ENCODE data around the gene KLHL29. TPM values are rescaled to one million over a fixed set of nuclear protein-coding genes. Genes with fewer than 3 reads are reported as not detected.
A peak's percentile ranks its signal among the peaks of the same experiment; 100 is the strongest.

KLHL29 gene
- total and polyA plus RNA-seq, 2 experiments from 2014 or later: 1.5 to 6.5 TPM

GRCh38 chr2:23523373-23524260 lies 138.6 kb downstream of the KLHL29 start:
- Mint-ChIP-seq H3K27me3 (ENCODE audit: insufficient read depth, low read depth, poor library complexity) (peaks cover 19% of the 10 kb centered on the region), H3K9me3 (no peaks in the 10 kb centered on the region), H3K4me1 (peaks cover 48% of the 10 kb centered on the region), H3K4me3 (no peak overlapping the region), H3K27ac (peak overlapping the region; percentile 56; the same call in 1 of the 2 replicates), H3K36me3 (ENCODE audit: low read depth) (no peaks in the 10 kb centered on the region)
- no peak overlapping the region for H3K27ac ChIP-seq (ENCODE audit: low read depth)
- H4K20me1 ChIP-seq (replicated peaks; ENCODE audit: insufficient read depth): no peaks in the 10 kb centered on the region; the same call in 1 of the 2 replicates
- no peaks in the 10 kb centered on the region for H3F3A ChIP-seq (replicated peaks; ENCODE audit: low read depth)
- no peaks in the 10 kb centered on the region for H3K79me2 ChIP-seq (replicated peaks; ENCODE audit: insufficient read depth)
- H3K36me3 ChIP-seq (ENCODE audit: insufficient read depth): no peaks in the 10 kb centered on the region
- H3K4me1 ChIP-seq (ENCODE audit: insufficient read depth): no peaks in the 10 kb centered on the region
- no peaks in the 10 kb centered on the region for H3K27me3 ChIP-seq (ENCODE audit: insufficient read depth)
- no peak overlapping the region for H2AFZ ChIP-seq
- H3K4me2 ChIP-seq: no peak overlapping the region
- DNase-seq (ENCODE audit: low spot score) (no peak), ATAC-seq (no peak)
- no peak overlapping the region for H3K4me3 ChIP-seq
- H3K9me2 ChIP-seq (ENCODE audit: insufficient read depth): no peaks in the 10 kb centered on the region
- TF ChIP-seq EZH2 (IDR thresholded peaks at IDR 0.05; ENCODE audit: low read depth, unreplicated experiment) (no peak), ETS1 (IDR thresholded peaks at IDR 0.05) (no peak), ZNF331 (CRISPR knock-in tag; IDR thresholded peaks at IDR 0.05; ENCODE audit: low read depth) (no peak), JUNB (IDR thresholded peaks at IDR 0.05; ENCODE audit: unreplicated experiment) (no peak), CREB1 (CRISPR knock-in tag; IDR thresholded peaks at IDR 0.05; ENCODE audit: low read depth) (no peak), CTCF (conservative IDR thresholded peaks at IDR 0.05; ENCODE audit: low read depth in 2 of 2) (no peak), REST (IDR thresholded peaks at IDR 0.05; ENCODE audit: unreplicated experiment) (no peak), ZNF114 (CRISPR knock-in tag; IDR thresholded peaks at IDR 0.05) (no peak), EZH2phosphoT487 (IDR thresholded peaks at IDR 0.05; ENCODE audit: unreplicated experiment) (no peak), NANOG (IDR thresholded peaks at IDR 0.05; ENCODE audit: borderline replicate concordance) (no peak)
